Suprapubic skin (tissue), 4 donors: ENCODE data around the gene PIWIL1. TPM values are rescaled to one million over a fixed set of nuclear protein-coding genes. Genes with fewer than 3 reads are reported as not detected.

Experiments used
- DNase-seq, 2 donors: peaks; one replicate each; pipeline ENCODE4 v3.0.0-alpha.2; 2019; ENCODE audit warnings: low spot score in 2 of 2
- H3K27ac ChIP-seq: fragments of 200-600 bp; sonication (generic); one replicate; pipeline ENCODE4 v1.5.1; 2019
- H3K27me3 ChIP-seq: fragments of 200-600 bp; sonication (generic); one replicate; pipeline ENCODE4 v1.5.1; 2019
- H3K36me3 ChIP-seq: fragments of 200-600 bp; sonication (generic); one replicate; pipeline ENCODE4 v1.5.1; 2019
- H3K4me1 ChIP-seq: fragments of 200-600 bp; sonication (generic); one replicate; pipeline ENCODE4 v1.5.1; 2019
- H3K4me3 ChIP-seq: fragments of 200-600 bp; sonication (generic); one replicate; pipeline ENCODE4 v1.5.1; 2019; ENCODE audit warnings: mild to moderate bottlenecking
- H3K9me3 ChIP-seq: fragments of 200-600 bp; sonication (generic); one replicate; pipeline ENCODE4 v1.5.1; 2019
- CTCF ChIP-seq, 2 donors: fragments of 200-600 bp in 1 of 2; fragments of 450-650 bp in 1 of 2; sonication (generic) in 1 of 2; IDR thresholded peaks; one replicate each; pipeline ENCODE4 v1.5.1; 2016 to 2019; ENCODE audit warnings: antibody characterized with exemption in 2 of 2, mild to moderate bottlenecking in 1 of 2, moderate library complexity in 1 of 2
- EP300 ChIP-seq: sonication (generic); formaldehyde crosslinking; IDR thresholded peaks from one replicate; pipeline ENCODE4 v1.6.1; 2017; ENCODE audit warnings: antibody characterized with exemption
- POLR2A ChIP-seq, 2 donors: fragments of 450-650 bp; IDR thresholded peaks; one replicate each; pipeline ENCODE4 v1.6.1; 2017; ENCODE audit warnings: antibody characterized with exemption in 2 of 2, mild to moderate bottlenecking in 2 of 2, moderate library complexity in 2 of 2
- POLR2AphosphoS5 ChIP-seq, 3 donors: sonication (generic); formaldehyde crosslinking; IDR thresholded peaks; one replicate each; pipeline ENCODE4 v1.6.1; 2017; ENCODE audit warnings: antibody characterized with exemption in 3 of 3
- WGBS: methylation state at CpG from one replicate; pipeline ENCODE4 v1.1.5; 2018; 5-methylcytosine and 5-hydroxymethylcytosine counted together
- total RNA-seq, 4 donors: library from RNA; depleted of rRNA; stranded (reverse); fragments of >200 nt; gene quantifications; one replicate each; pipeline ENCODE4 v1.1.0, GENCODE V29; 2016

PIWIL1 gene
- total RNA-seq, 4 donors from 2014 or later = not detected

GRCh38 chr12:130330685-130331084, 7.0 kb upstream of the PIWIL1 start:
- Histone ChIP-seq H3K4me1 (no peaks in the 10 kb centered on the region), H3K36me3 (no peaks in the 10 kb centered on the region), H3K27me3 (peaks cover 13% of the 10 kb centered on the region), H3K27ac (no peak overlapping the region), H3K9me3 (no peaks in the 10 kb centered on the region), H3K4me3 (no peak overlapping the region)
- no peak for DNase-seq
- TF ChIP-seq EP300 (no peak), POLR2AphosphoS5 (IDR thresholded peaks at IDR 0.05) (no peak), POLR2A (IDR thresholded peaks at IDR 0.05) (no peak), CTCF (IDR thresholded peaks at IDR 0.05) (no peak)
- 86% methylated on average over 9 of the region's 9 CpGs for WGBS

- WGBS = 71% methylated on average over 5 of the region's 14 CpGs
- Histone ChIP-seq H3K9me3 (no peaks in the 10 kb centered on the region), H3K36me3 (no peaks in the 10 kb centered on the region), H3K4me3 (no peak overlapping the region), H3K27ac (no peak overlapping the region), H3K27me3 (peaks cover 13% of the 10 kb centered on the region), H3K4me1 (no peaks in the 10 kb centered on the region)
- DNase-seq = no peak
- TF ChIP-seq POLR2A (IDR thresholded peaks at IDR 0.05) = no peak
- TF ChIP-seq POLR2AphosphoS5 (IDR thresholded peaks at IDR 0.05) = no peak
- no peak for TF ChIP-seq CTCF (IDR thresholded peaks at IDR 0.05)
- no peak for TF ChIP-seq EP300
Measured at GRCh38 chr12:130331146-130331545, 6.5 kb upstream of the PIWIL1 start.

GRCh38 chr12:130333341-130333740, 4.3 kb upstream of the PIWIL1 start:
- 51% methylated on average over 9 of the region's 10 CpGs for WGBS

GRCh38 chr12:130334399-130334798, 3.3 kb upstream of the PIWIL1 start:
- TF ChIP-seq POLR2A (IDR thresholded peaks at IDR 0.05) = no peak
- no peak for TF ChIP-seq EP300
- Histone ChIP-seq H3K27ac (no peak overlapping the region), H3K36me3 (no peaks in the 10 kb centered on the region), H3K27me3 (peaks cover 20% of the 10 kb centered on the region), H3K9me3 (no peaks in the 10 kb centered on the region), H3K4me1 (peaks cover 8% of the 10 kb centered on the region), H3K4me3 (no peak overlapping the region)
- DNase-seq = no peak
- 77% methylated on average over 8 of the region's 8 CpGs for WGBS

More at GRCh38 chr12:130333341-130333740, 4.3 kb upstream of the PIWIL1 start:
- Histone ChIP-seq H3K27me3 (peaks cover 11% of the 10 kb centered on the region), H3K9me3 (no peaks in the 10 kb centered on the region), H3K27ac (no peak overlapping the region), H3K4me3 (no peak overlapping the region), H3K36me3 (no peaks in the 10 kb centered on the region), H3K4me1 (no peaks in the 10 kb centered on the region)
- no peak for DNase-seq
- TF ChIP-seq POLR2AphosphoS5 (IDR thresholded peaks at IDR 0.05) = no peak
- TF ChIP-seq POLR2A (IDR thresholded peaks at IDR 0.05) = no peak
- TF ChIP-seq EP300 = no peak
- no peak for TF ChIP-seq CTCF (IDR thresholded peaks at IDR 0.05)

- Histone ChIP-seq H3K27ac (no peak overlapping the region), H3K4me1 (peaks cover 13% of the 10 kb centered on the region), H3K4me3 (no peak overlapping the region), H3K27me3 (peaks cover 25% of the 10 kb centered on the region), H3K9me3 (no peaks in the 10 kb centered on the region), H3K36me3 (no peaks in the 10 kb centered on the region)
- DNase-seq = no peak
- WGBS = 34% methylated on average over 15 of the region's 15 CpGs
- no peak for TF ChIP-seq CTCF (IDR thresholded peaks at IDR 0.05)
Measured at GRCh38 chr12:130334937-130335336, 2.8 kb upstream of the PIWIL1 start.
